ENCODE data around the gene TCEA2.

- TF ChIP-seq, protein P1, sequence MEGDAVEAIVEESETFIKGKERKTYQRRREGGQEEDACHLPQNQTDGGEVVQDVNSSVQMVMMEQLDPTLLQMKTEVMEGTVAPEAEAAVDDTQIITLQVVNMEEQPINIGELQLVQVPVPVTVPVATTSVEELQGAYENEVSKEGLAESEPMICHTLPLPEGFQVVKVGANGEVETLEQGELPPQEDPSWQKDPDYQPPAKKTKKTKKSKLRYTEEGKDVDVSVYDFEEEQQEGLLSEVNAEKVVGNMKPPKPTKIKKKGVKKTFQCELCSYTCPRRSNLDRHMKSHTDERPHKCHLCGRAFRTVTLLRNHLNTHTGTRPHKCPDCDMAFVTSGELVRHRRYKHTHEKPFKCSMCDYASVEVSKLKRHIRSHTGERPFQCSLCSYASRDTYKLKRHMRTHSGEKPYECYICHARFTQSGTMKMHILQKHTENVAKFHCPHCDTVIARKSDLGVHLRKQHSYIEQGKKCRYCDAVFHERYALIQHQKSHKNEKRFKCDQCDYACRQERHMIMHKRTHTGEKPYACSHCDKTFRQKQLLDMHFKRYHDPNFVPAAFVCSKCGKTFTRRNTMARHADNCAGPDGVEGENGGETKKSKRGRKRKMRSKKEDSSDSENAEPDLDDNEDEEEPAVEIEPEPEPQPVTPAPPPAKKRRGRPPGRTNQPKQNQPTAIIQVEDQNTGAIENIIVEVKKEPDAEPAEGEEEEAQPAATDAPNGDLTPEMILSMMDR (IDR thresholded peaks at IDR 0.05): no peak
- TF ChIP-seq POLR2A (IDR thresholded peaks at IDR 0.05; ENCODE audit: low read depth) (no peak), POLR2AphosphoS5 (IDR thresholded peaks at IDR 0.05) (no peak)
Observed at GRCh38 chr20:64110411-64111068, 47.5 kb downstream of the TCEA2 start.

All from esophagus muscularis mucosa (tissue), 3 donors.